SK-N-SH (cell line): ENCODE results near the gene SOX9. TPM values are rescaled to one million over a fixed set of nuclear protein-coding genes. Genes with fewer than 3 reads are reported as not detected.

Experiments used
- CTCF ChIA-PET: fragments of 300-600, 350-600 bp; formaldehyde crosslinking; extraction: SDS; loops from one replicate; lab custom pipeline; 2021; lab: Yijun Ruan, JAX
- POLR2A ChIA-PET: fragments of 350-600 bp; sonication (Branson Sonifier 250); formaldehyde crosslinking; extraction: SDS; loops from one replicate; lab custom pipeline; 2020; ENCODE audit warnings: antibody characterized with exemption, inconsistent platforms; lab: Yijun Ruan, JAX
- DNase-seq: peaks from one replicate; pipeline ENCODE4 v3.0.0; 2012
- H2AFZ ChIP-seq: fragments of 200-600 bp; sonication (generic); 2 replicates; pipeline ENCODE4 v1.8.1; 2016; ENCODE audit warnings: antibody characterized with exemption, mild to moderate bottlenecking, low read depth
- H3F3A ChIP-seq: fragments of 200-600 bp; sonication (generic); replicated peaks from 2 replicates; pipeline ENCODE3; 2016; ENCODE audit warnings: antibody characterized with exemption, mild to moderate bottlenecking; ENCODE audit not compliant: insufficient read depth
- H3K27ac ChIP-seq, 2 experiments: fragments of 200-500 bp in 1 of 2; fragments of 200-600 bp in 1 of 2; sonication (Bioruptor generic) in 1 of 2; sonication (generic), shearing (Covaris generic) in 1 of 2; 2 replicates each; pipeline versions ENCODE4 v1.5.1 to v1.6.1; 2014 to 2016; ENCODE audit warnings: low read depth in 2 of 2, inconsistent platforms in 1 of 2, low read length in 1 of 2, mild to moderate bottlenecking in 1 of 2, mixed read lengths in 1 of 2
- H3K27me3 ChIP-seq: fragments of 200-600 bp; sonication (generic), shearing (Covaris generic); 2 replicates; pipeline ENCODE4 v1.6.1; 2016; ENCODE audit warnings: mixed run types; ENCODE audit not compliant: insufficient read depth
- H3K36me3 ChIP-seq, 2 experiments: fragments of 200-500 bp in 1 of 2; fragments of 200-600 bp in 1 of 2; sonication (Bioruptor generic) in 1 of 2; sonication (generic) in 1 of 2; replicated peaks in 1 of 2; 2 replicates each; pipeline versions ENCODE3 to v1.5.1; 2014 to 2016; ENCODE audit warnings: low read length in 1 of 2, mild to moderate bottlenecking in 1 of 2; ENCODE audit not compliant: insufficient read depth in 2 of 2, control insufficient read depth in 1 of 2
- H3K4me1 ChIP-seq, 2 experiments: fragments of 200-500 bp in 1 of 2; fragments of 200-600 bp in 1 of 2; sonication (Bioruptor generic) in 1 of 2; sonication (generic), shearing (Covaris generic) in 1 of 2; 2 replicates each; pipeline versions ENCODE4 v1.5.1 to v1.6.1; 2014 to 2016; ENCODE audit warnings: low read depth in 1 of 2, low read length in 1 of 2, mixed run types in 1 of 2; ENCODE audit not compliant: insufficient read depth in 2 of 2, control insufficient read depth in 1 of 2
- H3K4me2 ChIP-seq: fragments of 200-600 bp; sonication (generic), shearing (Covaris generic); 2 replicates; pipeline ENCODE4 v1.6.1; 2017; ENCODE audit warnings: mixed run types
- H3K4me3 ChIP-seq, 2 experiments: fragments of 200-500 bp in 1 of 2; fragments of 200-600 bp in 1 of 2; sonication (Bioruptor generic) in 1 of 2; sonication (generic), shearing (Covaris generic) in 1 of 2; 2 replicates each; pipeline versions ENCODE4 v1.5.1 to v1.8.1; 2014 to 2016; ENCODE audit warnings: low read depth in 2 of 2, inconsistent platforms in 1 of 2, low read length in 1 of 2, mild to moderate bottlenecking in 1 of 2, mixed read lengths in 1 of 2, moderate library complexity in 1 of 2
- H3K79me2 ChIP-seq: fragments of 200-600 bp; sonication (generic); 2 replicates; pipeline ENCODE4 v1.8.1; 2017; ENCODE audit warnings: mild to moderate bottlenecking; ENCODE audit not compliant: insufficient read depth
- H3K9ac ChIP-seq: fragments of 200-600 bp; sonication (generic); 2 replicates; pipeline ENCODE4 v1.6.1; 2017; ENCODE audit warnings: mixed run types
- H3K9me2 ChIP-seq: fragments of 200-600 bp; sonication (generic); 2 replicates; pipeline ENCODE4 v1.6.1; 2017; ENCODE audit warnings: mixed run types
- H3K9me3 ChIP-seq: fragments of 200-600 bp; sonication (generic); 2 replicates; pipeline ENCODE4 v1.6.1; 2017; ENCODE audit warnings: mixed run types, mild to moderate bottlenecking, moderate library complexity
- H4K20me1 ChIP-seq: fragments of 200-600 bp; sonication (generic); 2 replicates; pipeline ENCODE4 v1.6.1; 2017; ENCODE audit warnings: mild to moderate bottlenecking, mixed run types; ENCODE audit not compliant: insufficient read depth
- ELF1 ChIP-seq: IDR thresholded peaks from 2 replicates; pipeline ENCODE4 v1.4.0; 2012
- EP300 ChIP-seq, 2 experiments: IDR thresholded peaks; 2 replicates each; pipeline versions ENCODE4 v1.4.0 to v1.6.1; 2012; ENCODE audit warnings: borderline replicate concordance in 1 of 2, low read depth in 1 of 2, low read length in 1 of 2
- FOXJ3 ChIP-seq: sonication (generic); formaldehyde crosslinking; IDR thresholded peaks from 2 replicates; pipeline ENCODE4 v1.5.1; 2020; ENCODE audit warnings: mild to moderate bottlenecking, missing genetic modification reagents
- GABPA ChIP-seq: IDR thresholded peaks from 2 replicates; pipeline ENCODE4 v1.4.0; 2012; ENCODE audit warnings: low read depth, mild to moderate bottlenecking
- JUND ChIP-seq: IDR thresholded peaks from 2 replicates; pipeline ENCODE4 v1.4.0; 2012
- MAX ChIP-seq: IDR thresholded peaks from 2 replicates; pipeline ENCODE4 v1.4.0; 2012; ENCODE audit warnings: low read depth
- MEF2A ChIP-seq: IDR thresholded peaks from 2 replicates; pipeline ENCODE4 v1.4.0; 2012; ENCODE audit warnings: low read depth, borderline replicate concordance
- MXI1 ChIP-seq: IDR thresholded peaks from 2 replicates; pipeline ENCODE4 v1.6.1; 2012; ENCODE audit warnings: mild to moderate bottlenecking, low read depth, low read length, improper control_type of control experiment
- NRF1 ChIP-seq: IDR thresholded peaks from 2 replicates; pipeline ENCODE4 v1.6.1; 2012; ENCODE audit warnings: low read depth, mild to moderate bottlenecking, low read length
- RCOR1 ChIP-seq: fragments of 150-350 bp; IDR thresholded peaks from 2 replicates; pipeline ENCODE4 v1.6.1; 2017; ENCODE audit warnings: antibody characterized with exemption, low read length
- RXRA ChIP-seq: IDR thresholded peaks from 2 replicates; pipeline ENCODE4 v1.4.0; 2012; ENCODE audit warnings: low read depth, mild to moderate bottlenecking, borderline replicate concordance
- SIN3A ChIP-seq: IDR thresholded peaks from 2 replicates; pipeline ENCODE4 v1.6.1; 2012; ENCODE audit warnings: low read depth, mild to moderate bottlenecking, low read length, moderate library complexity, borderline replicate concordance
- SMC3 ChIP-seq: IDR thresholded peaks from 2 replicates; pipeline ENCODE4 v1.6.1; 2012; ENCODE audit warnings: low read depth, low read length, improper control_type of control experiment
- TAF1 ChIP-seq: IDR thresholded peaks from 2 replicates; pipeline ENCODE4 v1.6.1; 2012; ENCODE audit warnings: low read depth, mild to moderate bottlenecking, low read length, moderate library complexity, borderline replicate concordance
- TCF12 ChIP-seq: IDR thresholded peaks from 2 replicates; pipeline ENCODE4 v1.4.0; 2012
- TEAD4 ChIP-seq: IDR thresholded peaks from 2 replicates; pipeline ENCODE4 v1.4.0; 2012; ENCODE audit warnings: mild to moderate bottlenecking, borderline replicate concordance; ENCODE audit not compliant: insufficient read depth
- WGBS: methylation state at CpG from one replicate; pipeline ENCODE4 v1.1.6; 2017; ENCODE audit warnings: low lambda C conversion rate; 5-methylcytosine and 5-hydroxymethylcytosine counted together
- polyA plus RNA-seq, 3 experiments: library from polyadenylated mRNA; depleted of rRNA; stranded (reverse); fragments of >200 nt; gene quantifications; 2 replicates each; pipeline ENCODE4 v1.2.3, GENCODE V29; 2012
- TF ChIP-seq, protein P1 (sequence below): fragments of 150-350 bp; IDR thresholded peaks from 2 replicates; pipeline ENCODE4 v1.6.1; 2017; ENCODE audit warnings: antibody characterized with exemption, low read length, low read depth, borderline replicate concordance
- TF ChIP-seq, protein P2 (sequence below): fragments of 200-600 bp; sonication (generic); IDR thresholded peaks from 2 replicates; pipeline ENCODE4 v1.6.1; 2017; ENCODE audit warnings: antibody characterized with exemption, mild to moderate bottlenecking, moderate library complexity
- TF ChIP-seq, protein P3 (sequence below): IDR thresholded peaks from 2 replicates; pipeline ENCODE4 v1.4.0; 2012; ENCODE audit warnings: low read depth, borderline replicate concordance

SOX9 gene
- polyA plus RNA-seq, 1 of the 3 experiments (the other 2 are of a cell fraction), result 35.3 TPM

DNA sequence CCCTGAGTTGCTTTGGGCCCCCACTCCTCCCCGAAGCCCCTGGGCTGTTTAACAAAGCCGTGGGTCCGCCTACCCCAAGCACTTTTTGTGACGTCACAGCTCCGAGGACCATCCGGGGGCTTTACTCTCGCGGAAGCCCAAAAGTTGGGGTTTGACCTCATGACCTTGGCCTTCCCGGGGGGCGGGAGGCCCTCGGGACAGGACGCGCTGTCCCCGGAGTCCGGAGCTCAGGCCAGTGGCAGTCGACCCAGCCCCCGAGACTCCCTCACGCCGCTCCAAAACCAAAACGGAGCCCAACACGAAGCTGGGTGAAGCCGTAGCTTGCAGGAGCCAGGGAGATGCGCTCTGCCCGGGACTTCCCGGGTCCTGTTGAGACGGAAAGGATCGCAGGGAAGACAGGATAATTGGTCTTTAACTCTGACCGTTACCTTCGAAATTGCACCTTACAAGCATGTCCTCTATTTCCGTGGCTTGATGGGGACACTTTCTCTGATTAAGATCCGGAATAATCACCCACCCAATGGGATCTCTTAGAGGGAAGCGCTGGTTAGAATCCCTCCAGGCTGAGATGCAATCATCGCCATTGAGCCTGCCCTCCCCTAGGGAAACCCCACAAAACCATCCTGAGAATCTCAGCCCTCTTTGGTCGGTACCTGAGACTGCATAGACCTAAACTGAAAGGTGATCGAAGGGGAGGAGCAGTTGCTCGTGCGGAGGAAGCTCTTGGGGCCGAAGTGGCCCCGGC is 4.9 kb upstream of the SOX9 start:
- Histone ChIP-seq H3K9ac (no peak overlapping the region), H2AFZ (no peak overlapping the region), H4K20me1 (no peaks in the 10 kb centered on the region), H3K79me2 (peaks cover under 1% of the 10 kb centered on the region; the same call in 1 of the 2 replicates), H3K4me3 (no peak overlapping the region), H3K36me3 (no peaks in the 10 kb centered on the region), H3K9me2 (no peaks in the 10 kb centered on the region), H3F3A (peaks cover 9% of the 10 kb centered on the region), H3K4me2 (no peak overlapping the region), H3K4me1 (peaks cover 0 to 31% of the 10 kb centered on the region in 2 experiments; a peak in 1 of 4 replicates), H3K9me3 (no peaks in the 10 kb centered on the region), H3K27ac (no peak overlapping the region), H3K27me3 (no peaks in the 10 kb centered on the region)
- CTCF ChIA-PET, result interaction anchor here (0.6 to 7.7 kb wide), 6 partner anchors 70 to 1349 kb away, joined by 3 to 69 read pairs (median 5); no protein-coding TSS in a partner anchor
- DNase-seq, result no peak
- POLR2A ChIA-PET, result no interaction called here
- WGBS, result 94% methylated on average over 37 of the region's 39 CpGs
- TF ChIP-seq, protein P1, sequence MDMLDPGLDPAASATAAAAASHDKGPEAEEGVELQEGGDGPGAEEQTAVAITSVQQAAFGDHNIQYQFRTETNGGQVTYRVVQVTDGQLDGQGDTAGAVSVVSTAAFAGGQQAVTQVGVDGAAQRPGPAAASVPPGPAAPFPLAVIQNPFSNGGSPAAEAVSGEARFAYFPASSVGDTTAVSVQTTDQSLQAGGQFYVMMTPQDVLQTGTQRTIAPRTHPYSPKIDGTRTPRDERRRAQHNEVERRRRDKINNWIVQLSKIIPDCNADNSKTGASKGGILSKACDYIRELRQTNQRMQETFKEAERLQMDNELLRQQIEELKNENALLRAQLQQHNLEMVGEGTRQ, result no peak
- TF ChIP-seq, protein P2, sequence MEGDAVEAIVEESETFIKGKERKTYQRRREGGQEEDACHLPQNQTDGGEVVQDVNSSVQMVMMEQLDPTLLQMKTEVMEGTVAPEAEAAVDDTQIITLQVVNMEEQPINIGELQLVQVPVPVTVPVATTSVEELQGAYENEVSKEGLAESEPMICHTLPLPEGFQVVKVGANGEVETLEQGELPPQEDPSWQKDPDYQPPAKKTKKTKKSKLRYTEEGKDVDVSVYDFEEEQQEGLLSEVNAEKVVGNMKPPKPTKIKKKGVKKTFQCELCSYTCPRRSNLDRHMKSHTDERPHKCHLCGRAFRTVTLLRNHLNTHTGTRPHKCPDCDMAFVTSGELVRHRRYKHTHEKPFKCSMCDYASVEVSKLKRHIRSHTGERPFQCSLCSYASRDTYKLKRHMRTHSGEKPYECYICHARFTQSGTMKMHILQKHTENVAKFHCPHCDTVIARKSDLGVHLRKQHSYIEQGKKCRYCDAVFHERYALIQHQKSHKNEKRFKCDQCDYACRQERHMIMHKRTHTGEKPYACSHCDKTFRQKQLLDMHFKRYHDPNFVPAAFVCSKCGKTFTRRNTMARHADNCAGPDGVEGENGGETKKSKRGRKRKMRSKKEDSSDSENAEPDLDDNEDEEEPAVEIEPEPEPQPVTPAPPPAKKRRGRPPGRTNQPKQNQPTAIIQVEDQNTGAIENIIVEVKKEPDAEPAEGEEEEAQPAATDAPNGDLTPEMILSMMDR, result no peak
- TF ChIP-seq, all 33 proteins: peak for 0

- ChIA-PET POLR2A (no interaction called here), CTCF (interaction anchor here (0.6 to 7.7 kb wide), 12 partner anchors 11 to 1350 kb away, joined by 3 to 69 read pairs (median 4); no protein-coding TSS in a partner anchor)
- Histone ChIP-seq H3K4me2 (no peak overlapping the region), H3K9ac (no peak overlapping the region), H3K36me3 (no peaks in the 10 kb centered on the region), H3K9me3 (no peaks in the 10 kb centered on the region), H3K4me1 (peaks cover 0 to 27% of the 10 kb centered on the region in 2 experiments; a peak in 1 of 4 replicates), H3K79me2 (peaks cover 10% of the 10 kb centered on the region), H3K4me3 (no peak overlapping the region), H4K20me1 (no peaks in the 10 kb centered on the region), H3K27me3 (no peaks in the 10 kb centered on the region), H3F3A (peaks cover 15% of the 10 kb centered on the region), H2AFZ (no peak overlapping the region), H3K9me2 (no peaks in the 10 kb centered on the region), H3K27ac (no peak overlapping the region)
- WGBS, result 92% methylated on average over 58 of the region's 58 CpGs
- no peak for DNase-seq
- TF ChIP-seq FOXJ3 (CRISPR knock-in tag) (no peak), ELF1 (no peak), NRF1 (no peak), MAX (no peak), JUND (no peak), EP300 (IDR thresholded peaks at IDR 0.05; ENCODE audit: borderline replicate concordance in 1 of 2, low read depth in 1 of 2, low read length in 1 of 2) (no peak), RCOR1 (no peak), MXI1 (no peak), TCF12 (no peak), TAF1 (no peak), MEF2A (no peak), TEAD4 (no peak), RXRA (no peak), GABPA (no peak), SIN3A (no peak), SMC3 (no peak)
- TF ChIP-seq, protein P3, sequence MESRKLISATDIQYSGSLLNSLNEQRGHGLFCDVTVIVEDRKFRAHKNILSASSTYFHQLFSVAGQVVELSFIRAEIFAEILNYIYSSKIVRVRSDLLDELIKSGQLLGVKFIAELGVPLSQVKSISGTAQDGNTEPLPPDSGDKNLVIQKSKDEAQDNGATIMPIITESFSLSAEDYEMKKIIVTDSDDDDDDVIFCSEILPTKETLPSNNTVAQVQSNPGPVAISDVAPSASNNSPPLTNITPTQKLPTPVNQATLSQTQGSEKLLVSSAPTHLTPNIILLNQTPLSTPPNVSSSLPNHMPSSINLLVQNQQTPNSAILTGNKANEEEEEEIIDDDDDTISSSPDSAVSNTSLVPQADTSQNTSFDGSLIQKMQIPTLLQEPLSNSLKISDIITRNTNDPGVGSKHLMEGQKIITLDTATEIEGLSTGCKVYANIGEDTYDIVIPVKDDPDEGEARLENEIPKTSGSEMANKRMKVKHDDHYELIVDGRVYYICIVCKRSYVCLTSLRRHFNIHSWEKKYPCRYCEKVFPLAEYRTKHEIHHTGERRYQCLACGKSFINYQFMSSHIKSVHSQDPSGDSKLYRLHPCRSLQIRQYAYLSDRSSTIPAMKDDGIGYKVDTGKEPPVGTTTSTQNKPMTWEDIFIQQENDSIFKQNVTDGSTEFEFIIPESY, result no peak
- TF ChIP-seq, protein P1, result no peak
These were observed 3.9 kb upstream of the SOX9 start for GRCh38 chr17:72116661-72117521.
